CD4-positive, alpha-beta T cell treated with Interleukin-2 at 100 ng/mL for 4 hours (primary cell): ENCODE results near the gene MED13.
"Not testable (repeated sequence)": the region's sequence is repeated elsewhere in the genome, so short reads cannot be mapped to it uniquely, and the experiment has no call there.

ENCODE experiments used
- DNase-seq: peaks from one replicate; pipeline ENCODE4 v3.0.0-alpha.2; 2020; ENCODE audit warnings: low spot score

MED13 gene

DNA sequence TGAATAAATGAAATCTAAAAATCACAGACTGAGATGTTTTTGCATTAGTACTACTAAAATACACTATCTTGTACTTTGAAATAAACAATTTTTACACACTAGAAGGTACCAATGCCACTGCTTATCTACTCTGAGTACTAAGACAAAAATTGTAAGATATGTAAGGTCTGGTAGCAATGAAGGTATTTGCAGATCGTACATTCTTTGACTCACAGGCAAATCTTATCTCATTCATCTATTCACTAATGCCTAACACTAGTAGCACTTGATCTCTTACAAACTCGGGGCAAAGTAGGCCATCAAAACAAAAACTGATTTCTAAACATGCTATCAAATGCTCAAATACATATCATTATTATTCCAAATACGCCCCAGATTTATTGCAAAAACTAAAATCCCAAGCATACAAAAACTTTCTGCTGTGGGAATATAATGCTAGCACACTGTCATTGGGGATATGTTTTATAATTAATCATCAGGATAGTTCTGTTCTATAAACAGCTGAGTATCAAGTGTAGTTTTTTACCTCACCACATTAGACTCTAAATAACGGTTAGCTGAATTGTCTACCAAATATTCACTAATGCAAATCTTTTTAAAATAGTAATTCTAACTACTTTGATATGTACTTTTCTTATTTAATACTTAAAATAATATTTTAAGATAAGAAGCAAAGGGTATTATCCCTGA is 68.0 kb downstream of the MED13 start:
- DNase-seq: no peak

DNA sequence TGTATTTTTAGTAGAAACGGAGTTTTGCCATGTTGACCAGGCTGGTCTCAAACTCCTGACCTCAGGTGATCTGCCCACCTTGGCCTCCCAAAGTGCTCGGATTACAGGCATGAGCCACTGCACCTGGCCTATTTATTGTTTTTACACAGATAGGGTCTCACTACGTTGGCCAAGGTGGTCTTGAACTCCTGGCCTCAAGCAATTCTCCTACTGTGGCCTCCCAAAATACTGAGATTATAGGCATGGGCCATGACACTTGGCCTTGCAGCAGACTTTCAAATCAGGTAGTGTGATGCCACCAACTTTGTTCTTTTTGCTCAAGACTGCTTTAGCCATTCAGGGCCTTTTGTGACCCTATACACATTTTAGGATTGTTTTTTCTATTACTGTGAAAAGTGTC is 75.6 kb downstream of the MED13 start:
- DNase-seq: no peak

- no peak for DNase-seq
Measured at GRCh38 chr17:61986898-61987297, 78.2 kb downstream of the MED13 start.

- no peak for DNase-seq
Measured at GRCh38 chr17:61984821-61985220, 80.3 kb downstream of the MED13 start.

- DNase-seq: no peak
Measured at GRCh38 chr17:61981323-61981722, 83.8 kb downstream of the MED13 start.

DNA sequence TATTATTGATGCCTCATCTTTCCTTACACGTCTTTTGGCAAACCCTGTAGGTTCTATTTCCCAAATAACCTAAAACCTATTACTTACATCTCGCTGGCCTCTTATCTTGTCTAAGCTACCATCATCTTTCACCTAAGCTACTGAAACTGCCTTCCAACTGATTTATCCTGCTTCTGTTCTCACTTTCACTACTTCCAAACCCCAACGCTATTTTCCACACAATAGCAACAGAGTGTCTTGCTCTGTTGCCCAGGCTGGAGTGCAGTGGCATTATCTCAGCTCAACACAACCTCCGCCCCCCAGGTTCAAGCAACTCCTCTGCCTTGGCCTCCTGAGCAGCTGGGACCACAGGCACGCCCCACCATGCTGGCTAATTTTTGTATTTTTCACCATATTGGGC is 84.5 kb downstream of the MED13 start:
- DNase-seq: no peak

DNA sequence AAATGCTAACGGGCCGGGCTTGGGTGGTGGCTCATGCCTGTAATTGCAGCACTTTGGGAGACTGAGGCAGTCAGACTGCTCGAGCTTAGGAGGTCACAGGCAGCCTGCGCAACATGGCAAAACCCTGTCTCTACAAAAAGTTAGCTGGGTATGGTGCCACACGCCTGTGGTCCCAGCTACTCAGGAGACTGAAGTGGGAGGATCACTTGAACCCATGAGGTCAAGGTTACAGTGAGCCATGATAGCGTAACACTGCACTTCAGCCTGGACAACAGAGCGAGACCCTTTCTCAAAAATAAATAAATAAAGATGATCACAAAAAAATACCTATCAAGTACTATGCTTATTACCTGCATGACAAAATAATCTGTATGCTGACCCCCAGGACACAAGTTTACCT is 91.0 kb downstream of the MED13 start:
- DNase-seq: no peak

- no peak for DNase-seq
Measured at GRCh38 chr17:61972311-61972710, 92.8 kb downstream of the MED13 start.

DNA sequence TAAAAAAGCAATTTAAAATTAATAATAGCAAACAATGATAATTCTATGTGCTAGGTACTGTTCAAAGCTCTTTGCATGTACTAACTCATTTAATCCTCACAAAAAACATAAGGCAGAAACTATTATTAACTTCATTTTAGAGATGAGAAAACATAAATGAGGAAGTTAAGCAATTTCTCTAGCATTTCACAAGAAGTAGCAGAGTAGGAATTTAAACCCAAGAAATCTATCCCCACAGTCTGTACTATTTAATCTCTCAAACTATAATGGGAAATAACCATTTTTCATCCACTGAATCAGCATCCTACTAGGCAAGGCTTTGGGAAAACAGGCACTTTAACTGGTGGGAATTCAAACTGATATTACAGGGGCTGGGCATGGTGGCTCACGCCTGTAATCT is 95.0 kb downstream of the MED13 start:
- DNase-seq: no peak

DNA sequence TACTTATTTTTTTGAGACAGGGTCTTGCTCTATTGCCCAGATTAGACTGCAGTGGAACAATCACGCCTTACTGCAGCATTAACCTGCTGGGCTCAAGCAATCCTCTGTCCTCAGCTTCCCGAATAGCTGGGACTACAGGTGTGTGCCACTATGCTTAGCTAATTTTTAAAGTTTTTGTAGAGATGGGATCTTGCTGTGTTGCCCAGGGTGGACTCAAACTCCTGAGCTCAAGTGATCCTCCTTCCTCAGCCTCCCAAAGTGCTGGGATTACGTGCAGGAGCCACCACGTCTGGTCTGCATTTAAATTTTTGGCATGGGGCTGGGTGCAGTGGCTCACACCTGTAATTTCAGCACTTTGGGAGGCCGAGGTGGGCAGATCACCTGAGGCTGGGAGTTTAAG is 96.3 kb downstream of the MED13 start:
- DNase-seq: no peak

DNA sequence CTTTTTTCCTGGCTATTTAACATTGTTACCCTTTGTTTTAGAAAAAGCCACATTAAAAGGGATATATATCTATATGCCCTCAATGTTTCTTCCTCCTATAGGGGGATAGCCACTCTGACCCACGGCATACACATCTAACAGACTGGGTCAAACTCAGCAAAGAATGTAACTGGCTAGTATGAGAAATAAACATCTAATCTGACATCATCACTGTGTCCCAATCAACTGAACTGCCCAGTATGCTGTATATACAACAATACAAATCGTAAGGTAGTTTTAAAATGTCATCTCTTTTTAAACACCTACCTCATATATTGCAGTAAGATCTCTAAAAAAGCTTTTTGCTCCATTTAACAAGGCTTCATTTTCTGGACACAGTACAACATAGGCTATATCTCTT is 97.3 kb downstream of the MED13 start:
- DNase-seq: no peak

GRCh38 chr17:61966191-61966590 is 98.9 kb downstream of the MED13 start:
- no peak for DNase-seq

DNA sequence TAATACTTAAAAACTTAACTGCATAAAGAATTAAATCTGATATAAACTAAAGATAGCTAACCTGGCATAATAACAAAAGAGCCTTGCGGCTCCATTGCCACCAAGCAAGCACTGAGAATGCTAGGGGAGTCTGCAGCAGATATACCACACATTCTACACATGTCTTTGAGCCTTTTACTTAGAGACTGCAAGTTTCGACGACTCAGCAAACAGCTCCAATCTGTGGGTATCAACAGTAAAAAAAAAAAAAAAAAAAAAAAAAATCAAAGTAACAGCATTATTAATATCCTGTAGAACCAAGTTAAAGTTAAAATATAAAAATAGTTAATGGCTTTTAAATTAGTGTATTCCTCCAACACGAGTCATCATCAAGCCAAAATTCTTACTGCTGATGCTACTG is 109.5 kb downstream of the MED13 start:
- no peak for DNase-seq

GRCh38 chr17:61947367-61948078 is 117.6 kb downstream of the MED13 start:
- no peak for DNase-seq

- DNase-seq: no peak
Measured at GRCh38 chr17:61946359-61946758, 118.7 kb downstream of the MED13 start.

- no peak for DNase-seq
Measured at GRCh38 chr17:61943117-61943516, 122.0 kb downstream of the MED13 start.

GRCh38 chr17:61942085-61942484 is 123.0 kb downstream of the MED13 start:
- DNase-seq: no peak

DNA sequence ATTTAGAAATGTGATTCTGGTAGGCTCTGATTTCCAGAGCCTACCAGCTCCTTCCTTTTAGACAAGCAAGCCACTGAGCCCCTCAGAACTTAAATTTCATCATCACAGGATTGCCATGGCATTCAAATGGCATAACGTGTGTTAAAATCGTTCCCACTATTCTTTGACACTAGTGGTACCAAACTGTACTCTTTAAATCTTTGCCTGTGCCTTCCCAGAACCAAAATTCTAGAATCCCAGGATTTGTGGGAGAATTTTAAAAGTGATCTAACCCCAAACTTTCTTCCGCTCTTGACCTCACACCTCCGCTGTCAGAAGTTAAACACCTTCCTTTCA is 137.0 kb downstream of the MED13 start:
- DNase-seq: no peak

GRCh38 chr17:61927208-61928100 is 137.6 kb downstream of the MED13 start, which contains the start of gene INTS2:
INTS2 (minus strand) TSS chr17:61927982; CDS start chr17:61926644, 1,338 bp downstream.
- DNase-seq: peak; percentile 97

DNA sequence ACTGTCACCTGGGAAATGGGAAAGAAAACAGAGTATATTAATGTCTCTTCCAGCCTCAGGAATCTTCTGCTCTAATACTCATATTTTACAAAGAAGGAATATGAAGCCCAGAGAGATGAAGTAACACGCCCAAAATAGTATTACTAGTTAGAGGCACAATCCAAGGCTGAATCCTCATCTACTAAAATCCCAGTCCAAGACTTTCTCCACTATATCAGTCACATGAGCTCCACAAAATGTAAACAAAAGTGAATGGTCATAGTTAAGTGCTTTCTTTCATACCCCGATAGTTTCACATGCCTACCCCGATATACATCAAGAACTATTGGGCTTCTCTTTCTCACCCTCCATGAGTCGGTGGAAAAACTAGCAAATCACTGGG is 138.3 kb downstream of the MED13 start:
- DNase-seq: no peak

DNA sequence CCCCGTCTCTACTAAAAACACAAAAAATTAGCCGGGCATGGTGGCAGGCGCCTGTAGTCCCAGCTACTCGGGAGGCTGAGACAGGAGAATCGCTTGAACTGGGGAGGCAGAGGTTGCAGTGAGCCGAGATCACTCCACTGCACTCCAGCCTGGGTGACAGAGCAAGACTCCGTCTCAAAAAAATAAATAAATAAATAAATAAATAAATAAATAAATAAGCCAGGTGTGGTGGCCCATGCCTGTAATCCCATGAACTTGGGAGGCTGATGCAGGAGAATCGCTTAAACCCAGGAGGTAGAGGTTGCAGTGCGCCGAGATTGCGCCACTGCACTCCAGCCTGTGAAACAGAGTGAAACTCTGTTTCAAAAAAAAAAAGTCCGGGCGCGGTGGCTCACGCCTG is 149.9 kb downstream of the MED13 start:
- not testable (repeated sequence) for DNase-seq

DNA sequence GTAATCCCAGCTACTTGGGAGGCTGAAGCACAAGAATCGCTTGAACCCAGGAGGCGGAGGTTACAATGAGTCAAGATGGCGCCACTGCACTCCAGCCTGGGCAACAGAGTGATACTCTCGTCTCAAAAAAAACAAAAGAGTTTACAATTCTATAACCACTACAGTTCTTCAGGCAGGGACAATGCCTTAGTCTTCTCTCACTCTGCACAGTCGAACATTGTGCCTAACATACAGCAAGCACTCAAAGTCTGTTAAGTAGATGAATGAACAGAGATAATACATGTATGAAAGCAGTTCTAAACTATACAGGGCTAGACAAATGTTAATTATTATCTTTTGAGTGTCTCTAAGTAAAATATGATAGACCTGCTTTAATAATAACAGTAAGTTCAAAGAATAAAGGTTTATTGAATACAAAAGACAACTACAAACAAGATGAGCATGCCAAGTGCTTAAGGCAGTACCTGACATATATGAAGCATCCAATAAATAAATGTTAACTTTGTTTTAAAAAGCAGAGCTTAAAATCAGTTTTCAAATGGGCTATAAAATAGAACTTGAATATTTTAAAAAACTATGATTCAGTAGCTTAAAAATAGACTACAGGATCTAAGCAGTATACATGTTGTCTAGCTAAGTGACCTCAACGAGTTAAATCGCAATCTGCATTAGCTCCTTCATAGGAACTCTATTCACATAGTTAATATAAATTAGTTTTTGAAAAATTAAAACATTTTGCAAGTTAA is 156.6 kb downstream of the MED13 start:
- DNase-seq: no peak
